ENCODE data around the gene GIPR. TPM values are rescaled to one million over a fixed set of nuclear protein-coding genes. Genes with fewer than 3 reads are reported as not detected.

Gene GIPR
- total and polyA plus RNA-seq, 2 experiments from 2014 or later: not detected

DNA sequence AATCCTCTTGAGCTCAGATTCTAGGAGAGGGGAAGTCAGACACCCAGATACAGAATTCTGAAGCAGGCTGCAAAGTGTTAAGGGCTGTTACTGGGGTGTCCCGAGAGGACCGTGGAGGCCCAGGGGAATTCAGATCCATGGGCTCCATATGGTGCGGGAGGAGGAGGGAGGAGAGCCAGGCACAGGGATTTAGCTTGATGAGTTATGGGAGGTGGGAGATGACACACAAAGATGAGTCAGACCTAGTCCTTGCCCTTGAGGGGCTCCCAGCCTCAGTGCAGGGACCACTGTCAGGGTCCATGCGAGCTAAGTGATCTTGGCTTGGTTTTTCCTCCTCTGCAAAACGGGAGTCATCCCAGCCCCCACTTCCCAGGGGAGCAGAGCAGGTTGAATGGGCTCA, 14.4 kb upstream of the GIPR start:
- TF ChIP-seq EZH2 (IDR thresholded peaks at IDR 0.05; ENCODE audit: insufficient read depth, poor library complexity, severe bottlenecking): no peak
- no peak for TF ChIP-seq EZH2phosphoT487 (IDR thresholded peaks at IDR 0.05; ENCODE audit: insufficient read depth, low read depth)
- no peak overlapping the region for H2AFZ ChIP-seq
- H3K9me2 ChIP-seq (ENCODE audit: insufficient read depth): no peaks in the 10 kb centered on the region
- in situ Hi-C loops (cut with MboI): no loop called here
- H3K9ac ChIP-seq: no peak overlapping the region
- WGBS, 2 experiments (ENCODE audit: low coverage in 1 of 2, low lambda C conversion rate in 2 of 2, missing lambda C conversion rate in 2 of 2): 5 to 6% methylated on average over 5 of the region's 5 CpGs
- H3K9me3 ChIP-seq (ENCODE audit: low read depth): no peaks in the 10 kb centered on the region
- no peaks in the 10 kb centered on the region for H3F3A ChIP-seq (ENCODE audit: insufficient read depth)
- H3K4me2 ChIP-seq (ENCODE audit: unreplicated experiment): no peak overlapping the region
- DNase-seq: no peak
- H3K4me1 ChIP-seq (ENCODE audit: insufficient read depth): no peaks in the 10 kb centered on the region
- no peaks in the 10 kb centered on the region for H3K27me3 ChIP-seq (replicated peaks; ENCODE audit: insufficient read depth)
- H4K20me1 ChIP-seq (ENCODE audit: insufficient read depth): no peaks in the 10 kb centered on the region
- no peak overlapping the region for H3K27ac ChIP-seq
- H3K79me2 ChIP-seq (ENCODE audit: insufficient read depth): no peaks in the 10 kb centered on the region
- no peaks in the 10 kb centered on the region for H3K36me3 ChIP-seq (ENCODE audit: low read depth)
- H3K4me3 ChIP-seq: no peak overlapping the region

DNA sequence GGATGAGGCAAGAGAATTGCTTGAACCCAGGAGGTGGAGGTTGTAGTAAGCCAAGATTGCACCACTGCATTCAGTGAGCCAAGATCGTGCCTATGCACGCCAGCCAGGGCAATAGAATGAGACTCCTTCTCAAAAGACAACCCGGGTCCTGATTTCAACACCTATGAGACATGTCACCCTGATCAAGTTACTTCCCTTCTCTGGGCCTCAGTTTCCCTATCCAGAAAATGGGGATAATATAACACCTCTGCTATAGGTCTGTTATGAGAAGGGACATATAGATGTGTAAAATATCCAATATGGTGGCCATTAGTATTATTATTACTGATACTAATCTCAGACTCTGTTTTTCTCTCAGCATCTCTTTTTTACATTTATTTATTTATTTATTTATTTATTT, 12.9 kb upstream of the GIPR start:
- Histone ChIP-seq H3K4me2 (ENCODE audit: unreplicated experiment) (no peak overlapping the region), H3K36me3 (ENCODE audit: low read depth) (no peaks in the 10 kb centered on the region), H2AFZ (no peak overlapping the region), H4K20me1 (ENCODE audit: insufficient read depth) (no peaks in the 10 kb centered on the region), H3K27ac (no peak overlapping the region), H3K79me2 (ENCODE audit: insufficient read depth) (no peaks in the 10 kb centered on the region), H3K9me2 (ENCODE audit: insufficient read depth) (no peaks in the 10 kb centered on the region), H3K27me3 (replicated peaks; ENCODE audit: insufficient read depth) (no peaks in the 10 kb centered on the region; the same call in 1 of the 2 replicates), H3F3A (ENCODE audit: insufficient read depth) (no peaks in the 10 kb centered on the region), H3K9me3 (ENCODE audit: low read depth) (no peaks in the 10 kb centered on the region), H3K9ac (no peak overlapping the region), H3K4me1 (ENCODE audit: insufficient read depth) (no peaks in the 10 kb centered on the region), H3K4me3 (no peak overlapping the region)
- 46 to 56% methylated on average over 3 of the region's 3 CpGs for WGBS, 2 experiments (ENCODE audit: low coverage in 1 of 2, low lambda C conversion rate in 2 of 2, missing lambda C conversion rate in 2 of 2)
- in situ Hi-C loops (cut with MboI): no loop called here
- no peak for DNase-seq
- TF ChIP-seq EZH2phosphoT487 (IDR thresholded peaks at IDR 0.05; ENCODE audit: insufficient read depth, low read depth) (no peak), EZH2 (IDR thresholded peaks at IDR 0.05; ENCODE audit: insufficient read depth, poor library complexity, severe bottlenecking) (no peak)

DNA sequence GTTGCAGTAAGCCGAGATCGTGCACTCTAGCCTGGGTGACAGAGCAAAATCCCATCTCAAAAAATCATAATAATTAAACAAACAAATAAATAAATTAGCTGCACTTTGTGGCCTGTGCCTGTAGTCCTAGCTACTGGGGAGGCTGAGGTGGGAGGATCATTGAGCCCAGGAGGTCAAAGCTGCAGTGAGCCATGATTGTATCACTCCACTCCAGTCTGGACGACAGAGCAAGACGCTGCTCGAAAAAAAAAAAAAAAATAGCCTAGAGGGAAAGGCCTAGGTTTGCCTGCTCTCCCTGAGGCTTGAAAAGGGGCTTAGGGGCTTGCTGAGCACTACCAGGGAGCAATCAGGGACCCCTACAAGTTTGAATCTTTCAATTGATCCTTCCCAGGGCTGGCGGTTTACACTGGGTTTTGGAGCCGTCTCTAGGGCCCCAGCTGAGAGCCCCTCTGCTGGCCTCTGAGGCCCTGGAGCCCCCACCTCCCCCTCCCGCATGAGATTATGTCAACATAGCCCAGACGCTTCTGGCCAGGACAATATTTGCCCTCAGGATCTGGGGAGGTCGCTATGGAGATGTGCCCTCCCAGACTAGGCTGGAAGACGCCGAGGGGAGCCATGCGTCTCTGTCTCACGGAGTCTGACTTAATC, 10.4 kb upstream of the GIPR start:
- H3K79me2 ChIP-seq (ENCODE audit: insufficient read depth): no peaks in the 10 kb centered on the region
- H3K27ac ChIP-seq: no peak overlapping the region
- no peak overlapping the region for H3K9ac ChIP-seq
- H3K9me2 ChIP-seq (ENCODE audit: insufficient read depth): no peaks in the 10 kb centered on the region
- H3K4me2 ChIP-seq (ENCODE audit: unreplicated experiment): no peak overlapping the region
- H3K4me1 ChIP-seq (ENCODE audit: insufficient read depth): no peaks in the 10 kb centered on the region
- TF ChIP-seq EZH2 (IDR thresholded peaks at IDR 0.05; ENCODE audit: insufficient read depth, poor library complexity, severe bottlenecking) (no peak), EZH2phosphoT487 (IDR thresholded peaks at IDR 0.05; ENCODE audit: insufficient read depth, low read depth) (no peak)
- in situ Hi-C loops (cut with MboI): no loop called here
- no peak for DNase-seq
- H3F3A ChIP-seq (ENCODE audit: insufficient read depth): no peaks in the 10 kb centered on the region
- H3K9me3 ChIP-seq (ENCODE audit: low read depth): no peaks in the 10 kb centered on the region
- H4K20me1 ChIP-seq (ENCODE audit: insufficient read depth): no peaks in the 10 kb centered on the region
- no peak overlapping the region for H3K4me3 ChIP-seq
- H3K27me3 ChIP-seq (replicated peaks; ENCODE audit: insufficient read depth): no peaks in the 10 kb centered on the region; the same call in 1 of the 2 replicates
- H2AFZ ChIP-seq: no peak overlapping the region
- WGBS, 2 experiments (ENCODE audit: low coverage in 1 of 2, low lambda C conversion rate in 2 of 2, missing lambda C conversion rate in 2 of 2): 39 to 41% methylated on average over 13 to 14 of the region's 14 CpGs
- H3K36me3 ChIP-seq (ENCODE audit: low read depth): no peaks in the 10 kb centered on the region

DNA sequence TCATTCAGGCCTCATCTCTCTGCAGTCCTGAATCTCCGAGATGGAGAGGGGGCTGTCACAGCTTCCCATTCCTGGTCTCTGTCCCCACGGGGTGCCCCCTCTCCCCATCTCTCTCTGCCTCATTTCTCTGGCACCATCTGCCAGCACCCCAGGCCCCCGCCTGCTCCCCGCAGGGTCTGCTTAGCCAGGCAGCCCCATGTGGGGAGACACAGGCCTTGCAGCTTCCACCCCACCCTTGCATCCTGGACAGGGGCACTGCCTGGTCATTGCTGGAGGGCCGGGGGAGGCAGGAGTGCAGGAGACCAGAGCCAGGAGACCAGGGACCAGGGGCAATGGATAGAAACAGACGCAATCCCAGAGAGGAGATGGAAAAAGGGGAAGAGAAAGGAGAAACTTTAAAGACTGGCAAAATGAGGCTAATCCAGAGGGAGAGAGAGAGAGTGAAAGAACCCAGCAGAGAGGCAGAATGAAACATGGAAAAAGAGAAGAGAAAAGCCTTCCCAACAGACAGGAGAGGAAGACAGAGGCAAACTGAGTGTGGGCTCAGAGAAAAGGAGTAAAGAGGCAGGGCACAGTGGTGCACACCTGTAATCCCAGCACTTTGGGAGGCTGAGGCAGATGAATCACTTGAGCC, 8.8 kb upstream of the GIPR start:
- H3K9ac ChIP-seq: no peak overlapping the region
- H3K4me2 ChIP-seq (ENCODE audit: unreplicated experiment): no peak overlapping the region
- no peaks in the 10 kb centered on the region for H3K79me2 ChIP-seq (ENCODE audit: insufficient read depth)
- no peaks in the 10 kb centered on the region for H3F3A ChIP-seq (ENCODE audit: insufficient read depth)
- no peaks in the 10 kb centered on the region; the same call in 1 of the 2 replicates for H3K27me3 ChIP-seq (replicated peaks; ENCODE audit: insufficient read depth)
- in situ Hi-C loops (cut with MboI): no loop called here
- DNase-seq: no peak
- H3K36me3 ChIP-seq (ENCODE audit: low read depth): no peaks in the 10 kb centered on the region
- H3K4me3 ChIP-seq: no peak overlapping the region
- no peak for TF ChIP-seq EZH2 (IDR thresholded peaks at IDR 0.05; ENCODE audit: insufficient read depth, poor library complexity, severe bottlenecking)
- TF ChIP-seq EZH2phosphoT487 (IDR thresholded peaks at IDR 0.05; ENCODE audit: insufficient read depth, low read depth): no peak
- no peaks in the 10 kb centered on the region for H3K9me2 ChIP-seq (ENCODE audit: insufficient read depth)
- H3K27ac ChIP-seq: no peak overlapping the region
- 52 to 58% methylated on average over 4 to 6 of the region's 6 CpGs for WGBS, 2 experiments (ENCODE audit: low coverage in 1 of 2, low lambda C conversion rate in 2 of 2, missing lambda C conversion rate in 2 of 2)
- no peaks in the 10 kb centered on the region for H3K4me1 ChIP-seq (ENCODE audit: insufficient read depth)
- H3K9me3 ChIP-seq (ENCODE audit: low read depth): no peaks in the 10 kb centered on the region
- no peaks in the 10 kb centered on the region for H4K20me1 ChIP-seq (ENCODE audit: insufficient read depth)
- no peak overlapping the region for H2AFZ ChIP-seq

All from GM23248 (cell line).